GM12878 (cell line): Measurements from ENCODE around the gene BARD1. TPM values are rescaled to one million over a fixed set of nuclear protein-coding genes. Genes with fewer than 3 reads are reported as not detected.
A peak's percentile ranks its signal among the peaks of the same experiment; 100 is the strongest.

Experiments used
- BCL3 ChIP-seq: IDR thresholded peaks from 2 replicates; pipeline ENCODE4 v1.6.1; 2011; ENCODE audit warnings: borderline replicate concordance, low read depth, mild to moderate bottlenecking, moderate library complexity, low read length; ENCODE audit not compliant: insufficient read depth, poor library complexity, severe bottlenecking
- CBFB ChIP-seq: IDR thresholded peaks from 2 replicates; pipeline ENCODE4 v1.6.1; 2016; ENCODE audit warnings: antibody characterized with exemption, low read depth
- CBX3 ChIP-seq: fragments of 200-600 bp; sonication (generic); IDR thresholded peaks from 2 replicates; pipeline ENCODE4 v1.6.1; 2016; ENCODE audit warnings: low read depth, borderline replicate concordance
- CHD4 ChIP-seq: fragments of 200-600 bp; sonication (generic); IDR thresholded peaks from 2 replicates; pipeline ENCODE4 v1.6.1; 2016; ENCODE audit warnings: mild to moderate bottlenecking
- CREB1 ChIP-seq: IDR thresholded peaks from 2 replicates; pipeline ENCODE4 v1.6.1; 2012; ENCODE audit warnings: low read depth, mild to moderate bottlenecking, inconsistent platforms
- E4F1 ChIP-seq: fragments of 450-650 bp; IDR thresholded peaks from 2 replicates; pipeline ENCODE4 v1.6.1; 2018; ENCODE audit warnings: borderline replicate concordance, mild to moderate bottlenecking; ENCODE audit not compliant: partially characterized antibody
- GABPA ChIP-seq: IDR thresholded peaks from 2 replicates; pipeline ENCODE4 v1.6.1; 2014; ENCODE audit warnings: antibody characterized with exemption, low read depth, mild to moderate bottlenecking, inconsistent platforms
- HCFC1 ChIP-seq: fragments of 150-350 bp; IDR thresholded peaks from 2 replicates; pipeline ENCODE4 v1.6.1; 2014; ENCODE audit warnings: low read length
- MAX ChIP-seq: IDR thresholded peaks from 2 replicates; pipeline ENCODE4 v1.6.1; 2012; ENCODE audit warnings: low read depth, low read length, improper control_type of control experiment
- MEF2B ChIP-seq: fragments of 450-650 bp; IDR thresholded peaks from 2 replicates; pipeline ENCODE4 v1.6.1; 2018; ENCODE audit warnings: mild to moderate bottlenecking, moderate library complexity; ENCODE audit not compliant: partially characterized antibody, poor library complexity, severe bottlenecking
- MTA2 ChIP-seq: fragments of 450-650 bp; IDR thresholded peaks from 2 replicates; pipeline ENCODE4 v1.6.1; 2016; ENCODE audit warnings: low read depth, mild to moderate bottlenecking, moderate library complexity
- MYB ChIP-seq: fragments of 150-350 bp; IDR thresholded peaks from 2 replicates; pipeline ENCODE4 v1.6.1; 2014; ENCODE audit warnings: mild to moderate bottlenecking, low read depth, low read length, borderline replicate concordance
- NBN ChIP-seq: fragments of 450-650 bp; IDR thresholded peaks from 2 replicates; pipeline ENCODE4 v1.6.1; 2016
- NFYB ChIP-seq: IDR thresholded peaks from 2 replicates; pipeline ENCODE4 v1.6.1; 2011; ENCODE audit warnings: low read depth, mild to moderate bottlenecking, low read length, improper control_type of control experiment, moderate library complexity; ENCODE audit not compliant: insufficient read depth
- NRF1 ChIP-seq: conservative IDR thresholded peaks from 2 replicates; pipeline ENCODE4 v1.6.1; 2011; ENCODE audit warnings: mild to moderate bottlenecking, low read depth, low read length, improper control_type of control experiment
- POLR2AphosphoS2 ChIP-seq: IDR thresholded peaks from 2 replicates; pipeline ENCODE4 v1.6.1; 2011; ENCODE audit warnings: low read depth, mild to moderate bottlenecking, low read length, improper control_type of control experiment, moderate library complexity
- RAD21 ChIP-seq: IDR thresholded peaks from 2 replicates; pipeline ENCODE4 v1.6.1; 2011; ENCODE audit warnings: mild to moderate bottlenecking, low read depth, low read length, moderate library complexity; ENCODE audit not compliant: insufficient read depth
- RBBP5 ChIP-seq: fragments of 200-600 bp; sonication (generic); conservative IDR thresholded peaks from 2 replicates; pipeline ENCODE4 v1.6.1; 2016
- RFX5 ChIP-seq: IDR thresholded peaks from 2 replicates; pipeline ENCODE4 v1.6.1; 2011; ENCODE audit warnings: low read depth, low read length, improper control_type of control experiment
- SIX5 ChIP-seq: IDR thresholded peaks from 2 replicates; pipeline ENCODE4 v1.6.1; 2011; ENCODE audit warnings: mild to moderate bottlenecking, low read depth, low read length, moderate library complexity; ENCODE audit not compliant: severe bottlenecking
- TAF1 ChIP-seq: IDR thresholded peaks from 2 replicates; pipeline ENCODE4 v1.6.1; 2011; ENCODE audit warnings: mild to moderate bottlenecking, low read depth, low read length, borderline replicate concordance
- TCF7 ChIP-seq: IDR thresholded peaks from 2 replicates; pipeline ENCODE4 v1.6.1; 2014; ENCODE audit warnings: antibody characterized with exemption, borderline replicate concordance
- YY1 ChIP-seq: IDR thresholded peaks from 2 replicates; pipeline ENCODE4 v1.6.1; 2011; ENCODE audit warnings: low read depth, mild to moderate bottlenecking, low read length
- ZBTB33 ChIP-seq: fragments of 450-650 bp; IDR thresholded peaks from 2 replicates; pipeline ENCODE4 v1.6.1; 2017; ENCODE audit warnings: mild to moderate bottlenecking
- ZNF274 ChIP-seq: IDR thresholded peaks from one replicate; pipeline ENCODE4 v1.8.0; 2011; ENCODE audit not compliant: insufficient read length, insufficient read depth
- polyA plus RNA-seq, 11 experiments: library from polyadenylated mRNA; depleted of rRNA in 4 of 11; unstranded in 6 of 11; stranded (reverse) in 5 of 11; fragments of >200 nt; fragmentation: Nextera tagmentation in 4 of 11; fragmentation: Illumina TruSeq in 1 of 11; extraction: Ambion mirVana in 4 of 11; extraction: Trizol in 1 of 11; gene quantifications; 1 replicate in 1 of 11; 2 replicates in 10 of 11; pipeline versions ENCODE4 v1.2.1 to v1.2.3, GENCODE V29; 2011 to 2016; ENCODE audit warnings: inconsistent platforms in 2 of 11, missing spikeins in 2 of 11, low read depth in 1 of 11
- total RNA-seq, 4 experiments: library from RNA; depleted of rRNA in 3 of 4; stranded (reverse); fragments of >200 nt in 3 of 4; fragmentation: Illumina TruSeq in 1 of 4; extraction: Trizol in 1 of 4; gene quantifications; 2 replicates each; pipeline versions ENCODE4 v1.2.1 to v1.2.3, GENCODE V29; 2013 to 2021

Gene BARD1
- total and polyA plus RNA-seq, 10 of the 15 experiments (the other 5 are each of a cell fraction or from before 2014, with no cell fraction given) = 15.3 to 45.7 (median 31.6) TPM

- TF ChIP-seq MAX (peak; percentile 66), MTA2 (no peak), CBFB (no peak), NRF1 (no peak; the same call in 1 of the 2 replicates), TCF7 (no peak), HCFC1 (no peak), NBN (no peak), POLR2AphosphoS2 (no peak), RBBP5 (no peak), ZBTB33 (no peak), BCL3 (no peak), NFYB (no peak), MEF2B (no peak), SIX5 (no peak), YY1 (no peak), ZNF274 (no peak), CREB1 (peak; percentile 45; the same call in 1 of the 2 replicates), GABPA (no peak), TAF1 (no peak), CHD4 (no peak), E4F1 (no peak), CBX3 (no peak), MYB (no peak), RFX5 (no peak), RAD21 (no peak)
These were observed 475 bp upstream of the BARD1 start (continued) for GRCh38 chr2:214809751-214810564.
